Ishikawa (cell line): Measurements from ENCODE around the gene FARS2.

Source experiments
- CEBPB ChIP-seq: IDR thresholded peaks from 2 replicates; pipeline ENCODE4 v1.6.1; 2012
- CREB1 ChIP-seq: IDR thresholded peaks from 2 replicates; pipeline ENCODE4 v1.6.1; 2012; ENCODE audit warnings: low read depth
- EGR1 ChIP-seq: IDR thresholded peaks from 2 replicates; pipeline ENCODE4 v1.6.1; 2012
- EP300 ChIP-seq: IDR thresholded peaks from 2 replicates; pipeline ENCODE4 v1.6.1; 2012; ENCODE audit warnings: borderline replicate concordance
- FOXM1 ChIP-seq: IDR thresholded peaks from 2 replicates; pipeline ENCODE4 v1.6.1; 2012; ENCODE audit warnings: low read depth, borderline replicate concordance
- MAX ChIP-seq: IDR thresholded peaks from 2 replicates; pipeline ENCODE4 v1.6.1; 2012
- NFIC ChIP-seq: IDR thresholded peaks from 2 replicates; pipeline ENCODE4 v1.6.1; 2012
- RAD21 ChIP-seq: IDR thresholded peaks from 2 replicates; pipeline ENCODE4 v1.6.1; 2012; ENCODE audit warnings: low read depth
- REST ChIP-seq: IDR thresholded peaks from 2 replicates; pipeline ENCODE4 v1.6.1; 2012; ENCODE audit warnings: low read depth, mild to moderate bottlenecking
- TAF1 ChIP-seq: IDR thresholded peaks from 2 replicates; pipeline ENCODE4 v1.6.1; 2012; ENCODE audit warnings: low read depth, mild to moderate bottlenecking
- TCF12 ChIP-seq: IDR thresholded peaks from 2 replicates; pipeline ENCODE4 v1.6.1; 2012; ENCODE audit warnings: low read depth
- TEAD4 ChIP-seq: IDR thresholded peaks from 2 replicates; pipeline ENCODE4 v1.6.1; 2012
- USF1 ChIP-seq: IDR thresholded peaks from 2 replicates; pipeline ENCODE4 v1.6.1; 2012
- YY1 ChIP-seq: IDR thresholded peaks from 2 replicates; pipeline ENCODE4 v1.6.1; 2012; ENCODE audit warnings: low read depth
- ZBTB7A ChIP-seq: IDR thresholded peaks from 2 replicates; pipeline ENCODE4 v1.6.1; 2012; ENCODE audit warnings: low read depth

The FARS2 gene

DNA sequence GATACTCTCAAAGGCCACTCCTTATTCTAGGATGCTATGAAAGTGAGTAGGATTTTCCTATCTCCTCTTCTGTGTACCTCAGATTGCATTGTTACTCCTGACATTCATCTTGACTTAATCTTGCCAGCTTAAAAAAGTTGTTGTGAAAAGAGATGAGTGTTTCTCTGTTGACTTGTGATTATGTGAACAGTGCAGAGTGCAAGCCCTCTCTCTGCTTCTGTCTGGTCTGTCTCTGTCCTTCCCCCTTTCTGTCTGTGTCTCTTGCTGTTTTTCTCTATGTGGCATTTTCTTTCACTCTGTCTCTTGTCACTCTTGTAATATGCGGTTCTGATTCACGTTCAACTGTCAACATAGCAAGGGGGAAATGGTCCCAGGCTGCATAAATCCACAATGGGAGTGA, 306.6 kb downstream of the FARS2 start:
- no peak for TF ChIP-seq TCF12
- TF ChIP-seq EGR1, result no peak
- TF ChIP-seq MAX, result no peak
- TF ChIP-seq CREB1, result no peak
- no peak for TF ChIP-seq NFIC
- no peak for TF ChIP-seq TAF1
- no peak for TF ChIP-seq USF1
- TF ChIP-seq TEAD4, result no peak
- TF ChIP-seq FOXM1, result no peak
- no peak for TF ChIP-seq ZBTB7A
- no peak for TF ChIP-seq YY1
- TF ChIP-seq RAD21, result no peak

DNA sequence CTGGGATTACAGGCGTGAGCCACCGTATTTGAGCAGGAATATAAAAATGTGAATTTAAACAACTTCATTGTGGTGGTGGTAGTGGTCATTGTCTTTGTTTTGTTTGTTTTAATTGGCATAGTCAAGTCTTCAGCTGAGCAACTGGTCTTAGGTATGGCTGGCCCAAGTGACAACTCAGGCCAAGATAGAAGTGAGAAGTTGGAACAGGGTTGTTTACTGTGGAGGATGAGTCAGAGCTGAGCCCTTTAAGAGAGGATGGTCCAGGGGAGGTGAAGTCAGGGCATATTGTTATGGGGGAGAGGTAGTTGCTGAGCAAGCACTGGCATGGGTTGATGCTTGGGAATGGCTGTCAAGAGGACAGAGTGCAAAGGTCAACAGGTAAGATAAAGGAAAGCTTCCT, 308.2 kb downstream of the FARS2 start:
- TF ChIP-seq FOXM1 (no peak), CEBPB (no peak), RAD21 (no peak)

- TF ChIP-seq MAX (no peak), TCF12 (no peak), EGR1 (no peak), REST (no peak), NFIC (no peak), RAD21 (no peak), CREB1 (no peak), TAF1 (no peak), FOXM1 (no peak), YY1 (no peak), ZBTB7A (no peak), CEBPB (no peak), TEAD4 (no peak), EP300 (no peak), USF1 (no peak)
These were observed 309.3 kb downstream of the FARS2 start for GRCh38 chr6:5570641-5571040.

- TF ChIP-seq REST (no peak), TAF1 (no peak), EP300 (no peak), USF1 (no peak), YY1 (no peak), TCF12 (no peak), RAD21 (no peak), MAX (no peak), EGR1 (no peak), CREB1 (no peak), NFIC (no peak), ZBTB7A (no peak)
These were observed 319.6 kb downstream of the FARS2 start for GRCh38 chr6:5580736-5581581.

DNA sequence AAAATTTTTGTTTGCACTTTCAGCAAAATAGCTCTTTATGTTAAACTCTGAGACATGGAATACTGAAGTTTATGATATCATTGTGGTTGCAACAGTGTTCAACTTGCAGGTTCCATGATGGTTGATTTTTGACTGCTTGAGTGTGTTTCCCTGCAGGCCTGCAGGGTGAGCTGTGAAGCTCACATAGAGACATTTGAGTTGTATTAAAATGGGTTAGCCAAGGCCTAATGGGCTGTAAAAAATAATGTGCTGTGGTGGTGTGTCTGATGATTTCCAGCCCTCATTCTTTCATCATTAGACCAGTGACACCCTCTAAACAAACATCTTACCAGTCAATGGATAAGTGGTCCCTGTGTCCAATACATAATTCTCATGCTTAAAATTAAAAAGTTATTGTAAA, 321.4 kb downstream of the FARS2 start:
- TF ChIP-seq USF1 (no peak), FOXM1 (no peak), EGR1 (no peak), MAX (no peak), TAF1 (no peak), YY1 (no peak), TEAD4 (no peak), ZBTB7A (no peak), NFIC (no peak), EP300 (no peak), CEBPB (no peak), CREB1 (no peak), RAD21 (no peak), REST (no peak)
